SK-N-SH (cell line): ENCODE data around the gene NR1D2.

ENCODE experiments used
- CTCF ChIP-seq: fragments of 200-600 bp; sonication (generic); IDR thresholded peaks from 2 replicates; pipeline ENCODE4 v1.6.1; 2017; ENCODE audit warnings: antibody characterized with exemption, mild to moderate bottlenecking, moderate library complexity
- EP300 ChIP-seq, 2 experiments: IDR thresholded peaks; 2 replicates each; pipeline versions ENCODE4 v1.4.0 to v1.6.1; 2012; ENCODE audit warnings: borderline replicate concordance in 1 of 2, low read depth in 1 of 2, low read length in 1 of 2
- EZH2phosphoT487 ChIP-seq: fragments of 200-600 bp; sonication (generic); IDR thresholded peaks from 2 replicates; pipeline ENCODE4 v1.6.1; 2017; ENCODE audit warnings: low read depth, mixed run types, mild to moderate bottlenecking, antibody characterized with exemption, moderate library complexity, borderline replicate concordance
- USF2 ChIP-seq: fragments of 150-350 bp; IDR thresholded peaks from 2 replicates; pipeline ENCODE4 v1.6.1; 2017; ENCODE audit warnings: antibody characterized with exemption, low read length, low read depth, borderline replicate concordance

GRCh38 chr3:23995219-23995618, 50.1 kb downstream of the NR1D2 start:
- TF ChIP-seq CTCF (no peak), EP300 (IDR thresholded peaks at IDR 0.05; ENCODE audit: borderline replicate concordance in 1 of 2, low read depth in 1 of 2, low read length in 1 of 2) (no peak), EZH2phosphoT487 (no peak), USF2 (no peak)
